GM18498 (cell line): ENCODE results near the gene CLEC4A.
"Not testable (repeated sequence)": the region's sequence is repeated elsewhere in the genome, so short reads cannot be mapped to it uniquely, and the experiment has no call there.

Experiments
- ATAC-seq: cut with Tn5 transposase; IDR thresholded peaks from one replicate; pipeline ENCODE4 v1.9.1; 2021; ENCODE audit warnings: mild to moderate bottlenecking, moderate library complexity; ENCODE audit not compliant: unreplicated experiment

The CLEC4A gene

DNA sequence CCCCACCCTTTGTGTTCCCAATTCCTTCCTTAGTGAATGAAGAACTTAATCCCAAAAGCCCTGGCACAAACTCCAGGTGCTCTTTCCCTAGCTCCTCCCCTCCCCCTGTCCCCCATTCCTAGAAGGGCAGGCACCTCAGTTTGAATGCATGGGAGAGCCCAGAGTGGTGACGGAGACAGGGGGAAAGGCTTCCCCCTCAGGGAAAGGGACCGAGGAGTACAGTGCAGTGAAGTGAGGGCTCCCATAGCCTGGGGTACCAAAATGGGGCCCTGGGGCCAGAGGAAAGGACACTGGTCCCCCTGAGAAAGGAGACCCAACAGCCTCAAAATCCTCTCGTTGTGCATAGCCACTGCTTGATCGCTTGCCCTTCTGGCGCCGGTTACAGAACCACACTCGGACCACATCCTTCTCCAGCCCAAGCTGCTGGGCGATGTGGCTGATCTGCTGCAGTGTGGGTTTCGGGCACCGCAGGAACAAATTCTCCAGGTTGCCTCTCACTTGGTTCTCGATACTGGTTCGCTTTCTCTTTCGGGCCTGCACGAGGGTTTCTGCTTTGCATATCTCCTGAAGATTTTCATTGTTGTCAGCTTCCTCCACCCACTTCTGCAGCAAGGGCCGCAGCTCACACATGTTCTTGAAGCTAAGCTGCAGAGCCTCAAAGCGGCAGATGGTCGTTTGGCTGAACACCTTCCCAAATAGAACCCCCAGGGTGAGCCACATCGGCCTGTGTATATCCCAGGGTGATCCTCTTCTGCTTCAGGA lies 10.4 kb downstream of the CLEC4A start:
- not testable (repeated sequence) for ATAC-seq

DNA sequence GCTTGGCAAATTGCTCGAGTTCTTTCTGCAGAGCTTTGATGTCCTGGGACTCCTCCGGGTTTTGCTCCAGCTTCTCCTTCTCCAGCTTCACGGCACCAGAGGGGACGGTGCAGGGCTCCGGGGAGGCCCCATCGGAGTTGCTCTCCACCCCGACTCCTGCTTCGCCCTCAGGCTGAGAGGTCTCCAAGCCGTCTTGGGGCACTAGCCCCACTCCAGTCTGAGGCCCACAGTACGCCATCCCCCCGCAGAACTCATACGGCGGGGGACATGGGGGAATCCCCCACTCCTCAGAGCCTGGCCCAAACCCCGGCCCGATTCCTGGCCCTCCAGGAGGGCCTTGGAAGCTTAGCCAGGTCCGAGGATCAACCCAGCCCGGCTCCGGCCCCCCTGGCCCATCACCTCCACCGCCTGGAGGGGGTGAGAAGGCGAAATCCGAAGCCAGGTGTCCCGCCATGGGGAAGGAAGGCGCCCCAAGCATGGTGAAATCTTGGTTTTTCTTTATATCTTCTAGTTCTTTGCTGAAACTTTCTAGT lies 11.0 kb downstream of the CLEC4A start:
- ATAC-seq: not testable (repeated sequence)

DNA sequence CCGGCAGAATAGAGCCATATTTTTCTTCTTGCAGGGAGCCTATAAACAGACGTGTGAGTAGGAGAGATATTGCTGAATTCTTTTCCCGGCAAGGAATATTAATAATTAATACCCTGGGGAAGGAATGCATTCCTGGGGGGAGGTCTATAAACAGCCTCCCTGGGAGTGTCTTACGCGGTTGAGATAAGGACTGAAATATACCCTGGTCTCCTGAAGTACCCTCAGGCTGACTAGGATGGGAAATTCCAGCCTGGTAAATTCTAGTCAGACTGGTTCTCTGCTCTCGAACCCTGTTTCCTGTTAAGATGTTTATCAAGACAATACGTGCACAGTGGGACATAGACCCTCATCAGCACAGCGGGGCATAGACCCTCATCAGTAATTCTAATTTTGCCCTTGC lies 18.2 kb downstream of the CLEC4A start:
- ATAC-seq: not testable (repeated sequence)

DNA sequence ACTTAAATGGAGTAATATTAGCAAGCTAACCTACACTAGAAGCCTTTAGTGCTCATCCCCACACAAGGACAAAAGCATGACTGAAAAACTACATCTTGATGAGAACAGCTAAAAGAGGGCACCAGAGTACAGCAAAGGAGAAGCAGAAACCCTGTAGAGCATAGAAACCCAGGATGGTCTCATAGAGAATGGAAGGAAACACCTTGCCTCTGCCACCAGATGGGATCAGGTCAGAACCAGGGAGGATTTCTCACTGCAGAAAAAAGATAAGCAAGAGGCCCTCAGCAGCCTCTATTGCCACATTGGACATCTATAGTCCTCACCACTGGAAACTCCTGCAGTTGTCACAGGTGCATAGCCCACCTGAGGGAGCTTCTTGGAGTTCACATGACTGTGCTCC lies 19.8 kb downstream of the CLEC4A start:
- ATAC-seq: no peak

DNA sequence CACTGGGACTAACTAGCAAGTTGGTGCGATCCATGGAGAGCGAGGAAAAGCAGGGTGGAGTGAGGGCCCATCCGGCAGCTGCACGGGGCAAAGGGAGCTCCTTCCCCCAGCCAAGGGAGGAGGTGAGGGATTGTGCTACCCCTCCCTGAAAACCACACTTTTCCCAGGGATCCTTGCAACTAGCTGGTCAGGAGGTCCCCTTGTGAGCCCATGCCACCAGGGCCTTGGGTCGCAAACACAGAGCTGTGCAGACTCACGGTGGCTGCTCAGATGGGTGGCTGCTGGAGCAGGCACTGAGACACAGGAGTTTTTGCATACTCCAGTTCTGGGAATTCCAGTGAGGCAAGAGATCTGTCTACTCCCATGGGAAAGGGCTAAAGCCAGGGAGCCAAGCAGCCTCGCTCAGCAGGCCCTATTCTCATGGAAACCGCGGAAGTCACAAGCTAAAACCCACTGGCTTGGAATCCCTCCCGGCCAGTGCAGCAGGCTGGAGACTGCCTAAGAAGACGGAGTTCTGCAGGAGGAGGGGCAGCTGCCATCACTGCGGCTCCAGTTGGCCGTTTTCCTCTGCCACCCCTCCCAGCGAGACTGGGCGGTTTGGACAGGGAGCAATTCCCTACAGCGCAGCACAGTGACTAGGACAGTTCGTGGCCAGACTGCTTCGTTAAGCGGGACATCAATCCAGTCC lies 22.5 kb downstream of the CLEC4A start:
- ATAC-seq: no peak

DNA sequence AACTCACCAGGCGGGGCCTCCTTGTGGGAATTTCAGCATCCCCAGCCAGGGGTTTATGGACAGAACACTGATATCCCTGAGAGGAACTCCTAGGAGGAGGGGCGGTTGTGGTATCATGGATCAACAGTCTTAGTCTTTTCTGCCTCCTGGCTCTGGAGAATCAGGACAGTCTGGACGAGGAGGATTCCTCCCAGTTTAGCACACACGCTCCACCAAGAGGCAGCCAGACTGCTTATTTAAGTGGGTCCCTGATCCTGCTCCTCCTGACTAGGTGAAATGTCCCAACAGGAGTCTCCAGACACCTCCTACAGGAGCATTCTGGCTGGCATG lies 23.0 kb downstream of the CLEC4A start:
- ATAC-seq: no peak

- no peak for ATAC-seq
Observed at GRCh38 chr12:8154526-8154925, 31.1 kb downstream of the CLEC4A start.

- no peak for ATAC-seq
Observed at GRCh38 chr12:8156416-8156815, 33.0 kb downstream of the CLEC4A start.

DNA sequence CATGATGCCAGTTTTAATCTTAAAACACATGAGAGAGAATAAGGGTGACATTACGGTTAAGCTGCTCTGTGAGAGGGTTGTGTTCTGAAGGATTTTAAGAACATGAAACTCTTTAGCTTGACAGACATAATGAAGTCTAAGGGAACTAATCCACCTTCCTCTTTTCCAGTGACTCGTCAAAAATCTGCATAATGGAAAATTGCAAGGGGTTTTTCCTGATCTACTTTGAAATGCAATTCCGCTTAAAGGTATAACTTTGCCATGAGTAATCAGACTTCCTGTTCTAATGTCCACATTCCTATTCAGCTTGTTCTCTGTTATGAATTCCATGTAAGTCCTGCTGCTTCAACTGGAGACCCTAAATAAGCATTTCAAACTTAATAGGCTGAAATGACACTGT lies 33.4 kb downstream of the CLEC4A start, which contains the start of gene ZNF705A:
Gene ZNF705A, plus strand, starts transcription at position 171 of the 400 bp plus-strand sequence. CDS start 15,611 bp downstream, outside the sequence.
- no peak for ATAC-seq

DNA sequence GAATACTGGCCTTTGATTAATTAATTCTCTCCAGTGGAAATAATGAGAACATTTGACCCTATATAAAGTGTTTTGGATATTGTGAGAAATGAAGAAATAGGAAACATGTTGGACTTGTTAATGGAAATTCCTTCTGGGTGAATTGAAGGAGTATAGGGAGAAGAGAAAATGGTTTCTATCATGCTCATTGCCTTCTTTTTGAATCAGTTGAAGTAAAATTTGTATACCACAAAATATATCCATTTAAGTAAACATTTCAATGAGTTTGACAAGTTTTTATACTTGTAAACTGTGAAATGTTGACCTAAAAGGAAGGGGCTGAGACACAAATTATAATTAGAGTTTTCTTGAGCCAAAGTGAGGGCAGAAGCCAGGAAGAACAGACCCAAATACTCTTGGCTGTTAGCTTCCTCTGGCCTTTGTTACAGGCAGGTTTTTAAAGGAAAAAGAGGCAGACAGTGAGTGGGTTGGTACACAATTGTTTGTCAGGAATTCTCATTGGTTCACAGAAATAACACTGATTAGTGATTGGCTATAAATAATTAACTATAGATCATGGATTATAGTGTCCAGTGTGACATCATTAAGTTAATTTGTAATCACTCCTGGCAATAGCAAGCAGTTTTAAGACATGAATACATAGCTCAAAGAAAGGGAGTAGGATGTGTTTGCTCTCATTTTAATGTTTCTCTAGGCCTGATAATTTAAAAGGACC lies 34.2 kb downstream of the CLEC4A start:
- ATAC-seq: no peak

GRCh38 chr12:8172911-8173310 lies 49.5 kb downstream of the CLEC4A start:
- ATAC-seq: not testable (repeated sequence)

GRCh38 chr12:8179989-8180585 lies 56.7 kb downstream of the CLEC4A start:
- ATAC-seq: not testable (repeated sequence)

DNA sequence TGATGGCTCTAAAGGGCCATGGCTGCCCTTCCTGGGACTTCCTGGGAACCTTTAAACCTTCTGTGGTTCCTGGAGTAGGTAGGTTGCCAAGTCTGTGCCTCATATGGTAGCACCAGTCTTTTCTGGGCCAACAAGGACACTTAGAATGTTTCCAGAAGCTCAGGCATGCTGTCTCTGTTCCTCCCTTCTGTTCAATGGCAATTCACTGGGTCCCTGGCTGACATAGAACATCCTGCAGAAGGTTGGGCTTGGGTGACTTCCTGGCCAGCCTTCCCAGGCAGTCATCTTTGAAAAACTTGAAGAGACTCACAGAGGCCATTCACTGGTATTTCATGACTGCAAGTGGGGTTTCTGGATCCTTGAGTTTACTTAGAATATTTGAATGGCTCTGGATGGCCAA lies 57.9 kb downstream of the CLEC4A start:
- not testable (repeated sequence) for ATAC-seq

GRCh38 chr12:8182923-8183322 lies 59.5 kb downstream of the CLEC4A start:
- ATAC-seq: not testable (repeated sequence)

DNA sequence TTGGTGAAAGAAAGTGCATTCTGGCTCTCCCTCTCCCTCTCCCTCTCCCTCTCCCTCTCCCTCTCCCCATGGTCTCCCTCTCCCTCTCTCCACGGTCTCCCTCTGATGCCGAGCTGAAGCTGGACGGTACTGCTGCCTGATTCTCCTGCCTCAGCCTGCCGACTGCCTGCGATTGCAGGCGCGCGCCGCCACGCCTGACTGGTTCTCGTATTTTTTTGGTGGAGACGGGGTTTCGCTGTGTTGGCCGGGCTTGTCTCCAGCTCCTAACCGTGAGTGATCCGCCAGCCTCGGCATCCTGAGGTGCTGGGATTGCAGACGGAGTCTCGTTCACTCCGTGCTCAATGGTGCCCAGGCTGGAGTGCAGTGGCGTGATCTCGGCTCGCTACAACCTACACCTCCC lies 59.9 kb downstream of the CLEC4A start:
- ATAC-seq: not testable (repeated sequence)

- ATAC-seq: not testable (repeated sequence)
Observed at GRCh38 chr12:8184206-8184605, 60.8 kb downstream of the CLEC4A start.

GRCh38 chr12:8188088-8188487 lies 64.7 kb downstream of the CLEC4A start:
- not testable (repeated sequence) for ATAC-seq
